K562 (cell line): Measurements from ENCODE around the gene APEX2. TPM values are rescaled to one million over a fixed set of nuclear protein-coding genes. Genes with fewer than 3 reads are reported as not detected.
A peak's percentile ranks its signal among the peaks of the same experiment; 100 is the strongest.

Source experiments
- ATAC-seq: fragments of 200-7000 bp; cut with Tn5 transposase; 3 replicates; pipeline ENCODE4 v1.9.1; 2020; ENCODE audit warnings: moderate library complexity
- BruUV-seq: library from RNA; stranded (reverse); fragments of 400-500 nt; replicated peaks from 2 replicates; lab custom pipeline; 2021; lab: Mats Ljungman, UMichigan
- CTCF ChIA-PET: fragments of 300-600 bp; formaldehyde crosslinking; extraction: SDS; loops from one replicate; lab custom pipeline; 2021; ENCODE audit warnings: low intra/inter-chr PET ratio; lab: Yijun Ruan, JAX
- POLR2A ChIA-PET: fragments of 300-600, 350-650 bp; sonication (Branson Sonifier 250); formaldehyde crosslinking; extraction: SDS; loops from one replicate; lab custom pipeline; 2021; ENCODE audit warnings: antibody characterized with exemption, inconsistent platforms; lab: Yijun Ruan, JAX
- DNase-seq, 4 experiments: peaks; one replicate each; pipeline versions ENCODE4 v3.0.0 to v3.0.0-alpha.2; 2011 to 2018; ENCODE audit warnings: low spot score in 3 of 4, mixed read lengths in 3 of 4; ENCODE audit errors: extremely low read depth in 1 of 4
- FAIRE-seq: peaks from 2 replicates; lab custom pipeline; 2011; peaks lifted over from hg19 to GRCh38; lab: Jason Lieb, UNC
- H2AFZ ChIP-seq: 2 replicates; pipeline ENCODE4 v1.6.0; 2011; ENCODE audit warnings: low read depth, low read length, control low read depth, inconsistent platforms
- H3K27ac ChIP-seq: fragments of 200-600 bp; 3 replicates; pipeline ENCODE4 v1.8.0; 2011; ENCODE audit warnings: low read depth, mild to moderate bottlenecking, control low read depth, inconsistent platforms, low read length, moderate library complexity, mixed read lengths; ENCODE audit errors: extremely low read depth
- H3K27me3 ChIP-seq, 2 experiments: fragments of 300-600 bp in 1 of 2; 2 replicates in 1 of 2; 3 replicates in 1 of 2; pipeline versions ENCODE4 v1.6.0 to v1.8.0; 2011; ENCODE audit warnings: inconsistent platforms in 2 of 2, low read length in 2 of 2, mild to moderate bottlenecking in 1 of 2, mixed read lengths in 1 of 2, moderate library complexity in 1 of 2; ENCODE audit not compliant: control insufficient read depth in 2 of 2, insufficient read depth in 2 of 2
- H3K36me3 ChIP-seq: fragments of 300-600 bp; 3 replicates; pipeline ENCODE4 v1.8.0; 2011; ENCODE audit warnings: mild to moderate bottlenecking, low read length, inconsistent platforms; ENCODE audit not compliant: control insufficient read depth, insufficient read depth
- H3K4me1 ChIP-seq, 2 experiments: fragments of 200-600 bp in 1 of 2; replicated peaks in 1 of 2; 2 replicates in 1 of 2; 3 replicates in 1 of 2; pipeline versions ENCODE4 v1.5.1 to v1.8.0; 2011; ENCODE audit warnings: inconsistent platforms in 2 of 2, low read length in 2 of 2, mild to moderate bottlenecking in 1 of 2, mixed read lengths in 1 of 2, moderate library complexity in 1 of 2; ENCODE audit not compliant: control insufficient read depth in 2 of 2, insufficient read depth in 2 of 2
- H3K4me2 ChIP-seq: 2 replicates; pipeline ENCODE4 v1.6.1; 2011; ENCODE audit warnings: low read length, control low read depth, inconsistent platforms, mixed read lengths; ENCODE audit not compliant: insufficient read depth
- H3K4me3 ChIP-seq: fragments of 200-600 bp; sonication (generic), shearing (Covaris generic); 2 replicates; pipeline ENCODE4 v1.5.1; 2016; ENCODE audit warnings: control low read depth, inconsistent platforms
- H3K79me2 ChIP-seq: fragments of 200-600 bp; 3 replicates; pipeline ENCODE4 v1.8.0; 2011; ENCODE audit warnings: low read length, inconsistent platforms; ENCODE audit not compliant: control insufficient read depth, insufficient read depth
- H3K9ac ChIP-seq, 2 experiments: 2 replicates each; pipeline versions ENCODE4 v1.6.0 to v1.6.1; 2011; ENCODE audit warnings: low read depth in 2 of 2, low read length in 2 of 2, control low read depth in 1 of 2, inconsistent platforms in 1 of 2, mild to moderate bottlenecking in 1 of 2, mixed read lengths in 1 of 2; ENCODE audit not compliant: insufficient read depth in 1 of 2
- H3K9me1 ChIP-seq: one replicate; pipeline ENCODE4 v1.6.0; 2011; ENCODE audit warnings: inconsistent platforms, mild to moderate bottlenecking, low read length, moderate library complexity; ENCODE audit not compliant: control insufficient read depth, insufficient read depth
- H3K9me3 ChIP-seq: replicated peaks from 2 replicates; pipeline ENCODE4 v1.5.1; 2011; ENCODE audit warnings: low read depth, low read length, inconsistent platforms; ENCODE audit not compliant: control insufficient read depth, insufficient read depth
- H4K20me1 ChIP-seq: replicated peaks from 2 replicates; pipeline ENCODE4 v1.6.1; 2011; ENCODE audit warnings: low read length, inconsistent platforms, mixed read lengths; ENCODE audit not compliant: control insufficient read depth, insufficient read depth
- ARID1B ChIP-seq: fragments of 450-650 bp; IDR thresholded peaks from 2 replicates; pipeline ENCODE4 v1.6.1; 2016; ENCODE audit warnings: antibody characterized with exemption, mild to moderate bottlenecking, inconsistent platforms
- CHD2 ChIP-seq: IDR thresholded peaks from 2 replicates; pipeline ENCODE4 v1.6.1; 2011; ENCODE audit warnings: low read depth, low read length
- FOXA1 ChIP-seq: fragments of 450-650 bp; IDR thresholded peaks from 2 replicates; pipeline ENCODE4 v1.6.1; 2016; ENCODE audit warnings: mild to moderate bottlenecking, borderline replicate concordance
- HDAC1 ChIP-seq, 2 experiments: fragments of 450-650 bp; IDR thresholded peaks; 2 replicates each; pipeline ENCODE4 v1.6.1; 2016 to 2017; ENCODE audit warnings: inconsistent platforms in 1 of 2, mild to moderate bottlenecking in 1 of 2, moderate library complexity in 1 of 2
- HOXB6 ChIP-seq: fragments of 250-450 bp; sonication (Bioruptor Pico); IDR thresholded peaks from 2 replicates; pipeline ENCODE4 v1.5.1; 2022; ENCODE audit warnings: mild to moderate bottlenecking, borderline replicate concordance
- IRF2 ChIP-seq: sonication (generic); formaldehyde crosslinking; IDR thresholded peaks from 2 replicates; pipeline ENCODE4 v1.8.1; 2022; ENCODE audit warnings: mild to moderate bottlenecking, missing genetic modification reagents
- KDM2B ChIP-seq: fragments of 250-450 bp; sonication (Bioruptor Pico); IDR thresholded peaks from 2 replicates; pipeline ENCODE4 v1.8.0; 2021; ENCODE audit warnings: mild to moderate bottlenecking, moderate library complexity
- KLF16 ChIP-seq: IDR thresholded peaks from 2 replicates; pipeline ENCODE4 v1.6.1; 2016; ENCODE audit warnings: antibody characterized with exemption
- RFX1 ChIP-seq: fragments of 450-650 bp; IDR thresholded peaks from 2 replicates; pipeline ENCODE4 v1.6.1; 2016; ENCODE audit warnings: mild to moderate bottlenecking, moderate library complexity
- SREBF2 ChIP-seq: sonication (generic); formaldehyde crosslinking; IDR thresholded peaks from 2 replicates; pipeline ENCODE4 v1.4.0; 2020; ENCODE audit warnings: mild to moderate bottlenecking, missing genetic modification reagents
- WGBS: fragments of 100-300 bp; shearing (Covaris generic); methylation state at CpG from one replicate; pipeline ENCODE4 v1.1.6; 2016; ENCODE audit warnings: low coverage, mixed read lengths; ENCODE audit not compliant: insufficient coverage; ENCODE audit errors: missing lambda C conversion rate; 5-methylcytosine and 5-hydroxymethylcytosine counted together
- in situ Hi-C: fragments of 300-500 bp; cut with MboI; formaldehyde crosslinking; loops from 4 replicates; pipeline ENCODE4 v1.15.0; 2018; ENCODE audit warnings: inconsistent platforms, mixed read lengths
- intact Hi-C: fragments of 100-400 bp; cut with micrococcal nuclease; formaldehyde crosslinking; loops from 2 replicates; pipeline ENCODE4 v1.14.2; 2022
- polyA plus RNA-seq, 8 experiments: library from polyadenylated mRNA; depleted of rRNA in 4 of 8; stranded (reverse) in 5 of 8; unstranded in 3 of 8; fragments of >200 nt; fragmentation: Nextera tagmentation in 2 of 8; fragmentation: Illumina TruSeq in 1 of 8; extraction: Ambion mirVana in 2 of 8; extraction: Trizol in 1 of 8; gene quantifications; 2 replicates each; pipeline versions ENCODE4 v1.2.1 to v1.2.3, GENCODE V29; 2011 to 2014; ENCODE audit warnings: inconsistent platforms in 1 of 8, missing spikeins in 1 of 8
- total RNA-seq, 7 experiments: library from RNA; depleted of rRNA in 6 of 7; stranded (reverse); fragments of >200 nt in 6 of 7; fragmentation: Illumina TruSeq in 2 of 7; extraction: Trizol in 2 of 7; gene quantifications; 2 replicates each; pipeline versions ENCODE4 v1.2.1 to v1.2.3, GENCODE V29; 2011 to 2021; ENCODE audit warnings: low replicate concordance in 1 of 7
- TF ChIP-seq, protein P1 (sequence below): fragments of 200-400 bp; formaldehyde crosslinking; IDR thresholded peaks from 2 replicates; pipeline ENCODE4 v1.6.1; 2017; ENCODE audit warnings: mild to moderate bottlenecking, low read depth, low read length, moderate library complexity
- TF ChIP-seq, protein P2 (sequence below): fragments of 250-450 bp; sonication (Bioruptor Pico); IDR thresholded peaks from 2 replicates; pipeline ENCODE4 v1.5.1; 2021; ENCODE audit warnings: mild to moderate bottlenecking
- TF ChIP-seq, protein P3 (sequence below): fragments of 450-650 bp; formaldehyde crosslinking; IDR thresholded peaks from 2 replicates; pipeline ENCODE4 v1.4.0; 2020; ENCODE audit warnings: mild to moderate bottlenecking, moderate library complexity
- TF ChIP-seq, protein P4 (sequence below), 3 experiments: IDR thresholded peaks in 2 of 3; conservative IDR thresholded peaks in 1 of 3; 2 replicates each; pipeline ENCODE4 v1.5.1; 2011 to 2012; ENCODE audit warnings: low read length in 3 of 3, mild to moderate bottlenecking in 3 of 3, control low read depth in 2 of 3, improper control_type of control experiment in 1 of 3, inconsistent platforms in 1 of 3, low read depth in 1 of 3, mixed read lengths in 1 of 3, moderate library complexity in 1 of 3; ENCODE audit not compliant: insufficient read depth in 2 of 3
- TF ChIP-seq, protein P5 (sequence below): fragments of 250-450 bp; sonication (Bioruptor Pico); IDR thresholded peaks from 2 replicates; pipeline ENCODE4 v1.9.0; 2021; ENCODE audit warnings: mild to moderate bottlenecking

APEX2 gene
- total and polyA plus RNA-seq, 9 of the 15 experiments (the other 6 are each of a cell fraction or from before 2014, with no cell fraction given), result 9.4 to 34.2 (median 25.9) TPM

DNA sequence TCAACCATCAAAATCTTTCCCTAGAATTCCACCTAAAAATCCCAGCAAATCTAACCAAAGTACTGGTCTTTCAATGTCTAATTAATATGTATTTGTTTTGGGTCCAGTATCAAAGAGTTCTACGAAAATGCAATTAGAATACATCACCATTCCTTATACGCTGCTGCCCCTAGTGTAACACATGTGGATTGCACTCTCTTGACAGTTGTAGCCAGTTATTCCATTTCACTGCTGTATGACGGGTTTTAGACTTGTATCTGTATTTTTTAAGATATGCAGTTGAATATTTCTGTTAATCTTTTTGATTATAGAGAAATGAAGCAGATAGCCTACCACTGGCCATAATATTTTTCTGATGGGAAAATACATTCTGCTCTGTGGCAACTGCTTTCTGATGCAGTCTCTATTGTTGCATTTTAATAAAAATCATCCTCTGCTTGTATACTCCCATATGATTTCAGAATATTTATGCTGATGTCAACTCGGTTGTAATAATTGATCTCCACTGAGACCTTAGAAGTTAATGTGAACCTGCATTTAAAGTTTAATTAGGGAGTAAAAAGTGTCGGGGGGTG lies 57.6 kb downstream of the APEX2 start:
- 15% methylated on average over 5 of the region's 5 CpGs for WGBS
- H3K79me2 ChIP-seq, result no peaks in the 10 kb centered on the region
- no peak overlapping the region; the same call in 1 of the 2 replicates for H3K4me2 ChIP-seq
- H3K4me1 ChIP-seq, result peaks cover 0 to 2% of the 10 kb centered on the region in 2 experiments; a peak in 2 of 5 replicates
- H3K9me1 ChIP-seq, result no peaks in the 10 kb centered on the region
- DNase-seq (peak; percentile 22 to 57 (median 32)), ATAC-seq (peak; percentile 87), FAIRE-seq (peak; percentile 80)
- BruUV-seq, result no TSS peak
- no peak overlapping the region for H3K4me3 ChIP-seq
- CTCF ChIA-PET, result interaction anchor here (0.8 kb wide), 1 partner anchor 633 kb away, joined by 3 read pairs; no protein-coding TSS in a partner anchor
- intact Hi-C loops (loop anchor here (1.0 to 10.0 kb wide), 4 partner anchors 53 to 413 kb away; partner anchors contain the start of gene APEX2), in situ Hi-C loops (loop anchor here (25.0 kb wide), 1 partner anchor 420 kb away; no protein-coding TSS in a partner anchor)
- no peaks in the 10 kb centered on the region for H4K20me1 ChIP-seq
- POLR2A ChIA-PET, result no interaction called here
- H3K9ac ChIP-seq, result no peak overlapping the region
- H3K27ac ChIP-seq, result no peak overlapping the region
- H2AFZ ChIP-seq, result peak overlapping the region; percentile 32; the same call in 1 of the 2 replicates
- no peaks in the 10 kb centered on the region for H3K36me3 ChIP-seq
- H3K9me3 ChIP-seq, result peaks cover 2% of the 10 kb centered on the region; the same call in 1 of the 2 replicates
- no peaks in the 10 kb centered on the region for H3K27me3 ChIP-seq
- TF ChIP-seq, protein P1, sequence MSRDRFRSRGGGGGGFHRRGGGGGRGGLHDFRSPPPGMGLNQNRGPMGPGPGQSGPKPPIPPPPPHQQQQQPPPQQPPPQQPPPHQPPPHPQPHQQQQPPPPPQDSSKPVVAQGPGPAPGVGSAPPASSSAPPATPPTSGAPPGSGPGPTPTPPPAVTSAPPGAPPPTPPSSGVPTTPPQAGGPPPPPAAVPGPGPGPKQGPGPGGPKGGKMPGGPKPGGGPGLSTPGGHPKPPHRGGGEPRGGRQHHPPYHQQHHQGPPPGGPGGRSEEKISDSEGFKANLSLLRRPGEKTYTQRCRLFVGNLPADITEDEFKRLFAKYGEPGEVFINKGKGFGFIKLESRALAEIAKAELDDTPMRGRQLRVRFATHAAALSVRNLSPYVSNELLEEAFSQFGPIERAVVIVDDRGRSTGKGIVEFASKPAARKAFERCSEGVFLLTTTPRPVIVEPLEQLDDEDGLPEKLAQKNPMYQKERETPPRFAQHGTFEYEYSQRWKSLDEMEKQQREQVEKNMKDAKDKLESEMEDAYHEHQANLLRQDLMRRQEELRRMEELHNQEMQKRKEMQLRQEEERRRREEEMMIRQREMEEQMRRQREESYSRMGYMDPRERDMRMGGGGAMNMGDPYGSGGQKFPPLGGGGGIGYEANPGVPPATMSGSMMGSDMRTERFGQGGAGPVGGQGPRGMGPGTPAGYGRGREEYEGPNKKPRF, result no peak
- TF ChIP-seq HDAC1 (IDR thresholded peaks at IDR 0.05) (no peak), KLF16 (0 out of 2 replicates have a peak, but pooled peaks have one; percentile 36), FOXA1 (no peak), HOXB6 (CRISPR knock-in tag) (no peak), KDM2B (no peak), IRF2 (CRISPR knock-in tag) (no peak), RFX1 (no peak), SREBF2 (CRISPR knock-in tag) (no peak), ARID1B (no peak), CHD2 (no peak)
- TF ChIP-seq, protein P2, sequence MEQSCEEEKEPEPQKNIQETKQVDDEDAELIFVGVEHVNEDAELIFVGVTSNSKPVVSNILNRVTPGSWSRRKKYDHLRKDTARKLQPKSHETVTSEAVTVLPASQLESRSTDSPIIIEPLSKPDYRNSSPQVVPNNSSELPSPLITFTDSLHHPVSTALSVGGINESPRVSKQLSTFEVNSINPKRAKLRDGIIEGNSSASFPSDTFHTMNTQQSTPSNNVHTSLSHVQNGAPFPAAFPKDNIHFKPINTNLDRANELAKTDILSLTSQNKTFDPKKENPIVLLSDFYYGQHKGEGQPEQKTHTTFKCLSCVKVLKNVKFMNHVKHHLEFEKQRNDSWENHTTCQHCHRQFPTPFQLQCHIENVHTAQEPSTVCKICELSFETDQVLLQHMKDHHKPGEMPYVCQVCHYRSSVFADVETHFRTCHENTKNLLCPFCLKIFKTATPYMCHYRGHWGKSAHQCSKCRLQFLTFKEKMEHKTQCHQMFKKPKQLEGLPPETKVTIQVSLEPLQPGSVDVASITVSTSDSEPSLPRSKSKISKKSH (CRISPR knock-in tag), result no peak
- TF ChIP-seq, protein P3, sequence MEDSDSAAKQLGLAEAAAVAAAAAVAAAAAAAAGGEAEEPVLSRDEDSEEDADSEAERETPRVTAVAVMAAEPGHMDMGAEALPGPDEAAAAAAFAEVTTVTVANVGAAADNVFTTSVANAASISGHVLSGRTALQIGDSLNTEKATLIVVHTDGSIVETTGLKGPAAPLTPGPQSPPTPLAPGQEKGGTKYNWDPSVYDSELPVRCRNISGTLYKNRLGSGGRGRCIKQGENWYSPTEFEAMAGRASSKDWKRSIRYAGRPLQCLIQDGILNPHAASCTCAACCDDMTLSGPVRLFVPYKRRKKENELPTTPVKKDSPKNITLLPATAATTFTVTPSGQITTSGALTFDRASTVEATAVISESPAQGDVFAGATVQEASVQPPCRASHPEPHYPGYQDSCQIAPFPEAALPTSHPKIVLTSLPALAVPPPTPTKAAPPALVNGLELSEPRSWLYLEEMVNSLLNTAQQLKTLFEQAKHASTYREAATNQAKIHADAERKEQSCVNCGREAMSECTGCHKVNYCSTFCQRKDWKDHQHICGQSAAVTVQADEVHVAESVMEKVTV, result peak; percentile 56; the same call in 1 of the 2 replicates
- TF ChIP-seq, protein P4, sequence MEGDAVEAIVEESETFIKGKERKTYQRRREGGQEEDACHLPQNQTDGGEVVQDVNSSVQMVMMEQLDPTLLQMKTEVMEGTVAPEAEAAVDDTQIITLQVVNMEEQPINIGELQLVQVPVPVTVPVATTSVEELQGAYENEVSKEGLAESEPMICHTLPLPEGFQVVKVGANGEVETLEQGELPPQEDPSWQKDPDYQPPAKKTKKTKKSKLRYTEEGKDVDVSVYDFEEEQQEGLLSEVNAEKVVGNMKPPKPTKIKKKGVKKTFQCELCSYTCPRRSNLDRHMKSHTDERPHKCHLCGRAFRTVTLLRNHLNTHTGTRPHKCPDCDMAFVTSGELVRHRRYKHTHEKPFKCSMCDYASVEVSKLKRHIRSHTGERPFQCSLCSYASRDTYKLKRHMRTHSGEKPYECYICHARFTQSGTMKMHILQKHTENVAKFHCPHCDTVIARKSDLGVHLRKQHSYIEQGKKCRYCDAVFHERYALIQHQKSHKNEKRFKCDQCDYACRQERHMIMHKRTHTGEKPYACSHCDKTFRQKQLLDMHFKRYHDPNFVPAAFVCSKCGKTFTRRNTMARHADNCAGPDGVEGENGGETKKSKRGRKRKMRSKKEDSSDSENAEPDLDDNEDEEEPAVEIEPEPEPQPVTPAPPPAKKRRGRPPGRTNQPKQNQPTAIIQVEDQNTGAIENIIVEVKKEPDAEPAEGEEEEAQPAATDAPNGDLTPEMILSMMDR (IDR thresholded peaks at IDR 0.05 in 2 of 3, conservative IDR thresholded peaks at IDR 0.05 in 1 of 3; ENCODE audit: insufficient read depth in 2 of 3, low read depth in 1 of 3, low read length in 3 of 3), result peak; percentile 62 to 77 (median 68)
- TF ChIP-seq, protein P5, sequence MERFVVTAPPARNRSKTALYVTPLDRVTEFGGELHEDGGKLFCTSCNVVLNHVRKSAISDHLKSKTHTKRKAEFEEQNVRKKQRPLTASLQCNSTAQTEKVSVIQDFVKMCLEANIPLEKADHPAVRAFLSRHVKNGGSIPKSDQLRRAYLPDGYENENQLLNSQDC (CRISPR knock-in tag), result no peak
